Stimulated activated CD4-positive, alpha-beta T cell treated with anti-CD3 and anti-CD28 coated beads, Interleukin-12 subunit alpha, Interleukin-12 subunit beta, amount 100 ng/mL, for 48 hours (primary cell): ENCODE data around the gene RNF125.

Experiments used
- DNase-seq, 3 donors: peaks; one replicate each; pipeline ENCODE4 v3.0.0-alpha.2; 2020; ENCODE audit warnings: low read depth in 2 of 3, low spot score in 1 of 3

RNF125 gene

DNA sequence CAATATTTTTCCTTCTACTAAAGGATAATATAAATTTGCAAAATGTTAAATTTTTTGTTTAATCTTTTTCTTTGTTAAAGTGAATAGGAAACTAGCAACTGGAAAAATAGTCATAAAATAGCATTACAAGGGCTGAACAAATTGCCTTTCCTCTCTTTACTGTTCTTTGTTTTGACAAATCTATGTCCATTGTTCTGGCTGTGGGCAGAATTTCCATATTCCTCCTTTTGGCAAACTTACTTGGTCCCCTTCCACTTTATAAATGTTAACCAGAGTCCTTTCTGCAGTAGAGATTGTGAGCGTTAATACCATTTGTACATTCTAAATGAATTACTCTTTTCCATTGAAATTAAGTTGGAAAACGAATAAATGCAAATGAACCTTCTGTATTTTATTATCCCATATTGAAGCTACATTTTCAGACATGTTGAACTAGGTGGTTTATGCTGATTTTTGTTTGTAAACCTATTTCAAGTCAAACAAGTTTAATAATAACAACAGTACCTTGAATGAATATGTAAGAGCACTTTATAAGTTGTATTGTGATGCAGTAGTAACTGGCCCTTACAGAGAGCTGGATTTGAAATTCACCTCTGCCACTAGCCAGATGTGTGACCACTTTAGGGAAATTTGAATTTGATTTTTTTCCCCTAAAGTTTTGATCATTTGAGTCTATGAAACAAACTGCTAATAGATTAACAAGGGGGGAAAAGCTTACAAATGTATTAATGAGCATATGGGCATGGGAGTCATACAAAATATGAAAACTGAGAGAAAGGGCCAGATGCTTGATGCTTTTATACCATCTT is 3.3 kb downstream of the RNF125 start:
- DNase-seq = no peak

DNA sequence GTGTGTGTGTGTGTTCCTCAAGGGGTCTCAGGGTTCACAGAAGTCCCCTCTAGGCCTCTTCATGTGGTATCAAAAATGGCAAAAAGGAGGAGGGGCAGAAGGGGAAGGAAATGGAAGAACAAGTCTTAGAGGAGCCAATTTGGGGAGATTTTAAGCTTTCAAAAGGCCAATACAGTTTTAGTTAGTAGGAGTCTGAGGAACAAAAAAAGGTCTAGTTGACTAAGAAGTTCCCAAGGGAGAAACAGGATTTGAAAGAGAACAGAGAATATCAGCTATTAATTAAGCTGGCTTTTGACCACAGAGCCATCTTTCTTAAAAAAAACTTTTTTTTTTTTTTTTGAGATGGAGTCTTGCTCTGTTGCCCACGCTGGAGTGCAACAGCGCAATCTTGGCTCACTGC is 7.1 kb downstream of the RNF125 start:
- DNase-seq = no peak

DNA sequence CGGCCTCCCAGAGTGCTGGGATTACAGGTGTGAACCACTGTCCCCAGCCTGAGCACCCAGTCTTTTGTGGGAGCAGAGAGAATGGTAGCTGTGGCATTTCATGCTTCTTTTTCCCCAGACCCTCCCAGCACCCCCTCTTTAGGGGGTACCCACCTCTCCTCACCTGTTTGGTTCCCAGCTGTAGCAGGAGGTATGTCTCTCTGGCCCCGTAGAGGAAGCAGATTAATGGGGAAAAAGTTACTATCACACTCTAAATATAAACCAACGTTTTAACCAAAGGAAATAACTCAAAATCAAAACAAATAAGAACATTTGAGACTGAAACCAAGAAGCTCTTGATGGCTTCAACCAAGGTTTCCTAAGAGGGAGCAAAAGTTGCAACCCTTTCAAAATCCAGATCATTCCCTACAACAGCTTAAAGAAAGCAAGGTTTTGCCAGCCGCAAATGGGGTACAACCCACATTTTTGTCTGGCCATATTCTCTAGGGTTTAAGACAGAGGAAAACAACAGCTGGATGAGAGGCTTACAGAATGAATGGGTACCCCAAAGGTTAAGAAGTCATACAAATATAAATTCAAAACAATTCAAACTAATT is 8.0 kb downstream of the RNF125 start:
- no peak for DNase-seq

DNA sequence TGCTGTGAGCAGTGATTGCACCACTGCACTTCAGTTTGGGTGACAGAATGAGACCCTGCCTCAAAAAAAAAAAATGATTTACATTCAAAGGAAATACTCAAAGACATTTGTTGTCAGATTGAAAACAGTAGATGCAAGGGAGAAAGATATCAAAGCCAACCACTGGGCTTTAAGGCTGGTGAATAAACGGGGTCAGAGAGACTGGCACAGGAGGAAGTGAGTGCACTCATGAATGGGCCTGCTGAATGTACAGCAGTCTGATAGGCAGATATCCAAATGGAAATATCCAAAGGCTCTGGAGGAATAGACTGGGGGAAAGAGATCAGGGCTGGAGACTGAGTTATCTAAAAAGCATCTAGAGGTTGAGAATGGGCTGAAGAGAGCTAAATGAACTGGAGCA is 10.9 kb downstream of the RNF125 start:
- DNase-seq = no peak

DNA sequence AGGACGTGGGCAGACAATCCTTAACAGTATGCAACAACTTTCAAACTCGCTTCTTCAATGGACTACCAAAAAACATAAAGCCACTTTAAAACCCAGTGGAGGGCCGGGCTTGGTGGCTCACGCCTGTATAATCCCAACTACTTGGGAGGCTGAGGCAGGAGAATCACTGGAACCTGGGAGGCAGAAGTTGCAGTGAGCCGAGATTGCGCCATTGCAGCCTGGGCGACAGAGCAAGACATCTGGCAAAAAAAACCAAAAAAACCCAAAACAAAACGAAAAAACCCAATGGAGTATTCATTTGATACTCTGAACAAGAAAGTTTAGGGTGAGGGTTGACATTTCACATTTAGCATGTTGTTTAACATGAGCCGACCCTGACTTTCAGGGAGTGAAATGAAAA is 14.0 kb downstream of the RNF125 start:
- DNase-seq = no peak

DNA sequence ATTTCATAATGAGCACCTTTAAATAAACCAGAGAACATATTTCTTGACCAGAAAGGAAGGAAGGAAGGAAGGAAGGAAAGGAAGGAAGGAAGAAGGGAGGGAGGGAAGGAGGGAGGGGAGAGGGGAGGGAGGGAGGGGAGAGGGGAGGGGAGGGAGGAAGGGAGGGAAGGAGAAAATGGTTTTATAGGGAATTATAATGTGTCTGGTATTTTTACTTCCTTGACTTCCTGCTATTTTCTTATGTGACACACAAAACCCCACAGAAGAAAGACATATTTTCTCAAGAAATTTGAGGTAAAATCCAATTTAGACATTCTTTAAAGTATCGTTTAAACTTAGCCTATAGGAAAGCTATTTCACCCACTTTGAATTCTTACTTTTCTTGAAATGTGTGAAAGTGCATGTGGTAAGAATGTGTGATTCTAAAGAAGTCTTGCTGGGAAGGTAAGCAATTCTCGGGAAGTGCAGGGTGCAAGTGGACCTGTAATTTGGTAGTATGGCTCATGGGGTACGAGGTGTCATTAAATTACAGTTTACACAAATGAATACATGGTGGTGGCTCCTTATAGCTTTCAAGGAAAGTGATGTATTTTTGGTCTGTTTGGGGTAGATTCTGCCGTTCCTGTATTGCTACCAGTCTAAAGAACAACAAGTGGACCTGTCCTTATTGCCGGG is 18.0 kb downstream of the RNF125 start:
- DNase-seq = no peak

DNA sequence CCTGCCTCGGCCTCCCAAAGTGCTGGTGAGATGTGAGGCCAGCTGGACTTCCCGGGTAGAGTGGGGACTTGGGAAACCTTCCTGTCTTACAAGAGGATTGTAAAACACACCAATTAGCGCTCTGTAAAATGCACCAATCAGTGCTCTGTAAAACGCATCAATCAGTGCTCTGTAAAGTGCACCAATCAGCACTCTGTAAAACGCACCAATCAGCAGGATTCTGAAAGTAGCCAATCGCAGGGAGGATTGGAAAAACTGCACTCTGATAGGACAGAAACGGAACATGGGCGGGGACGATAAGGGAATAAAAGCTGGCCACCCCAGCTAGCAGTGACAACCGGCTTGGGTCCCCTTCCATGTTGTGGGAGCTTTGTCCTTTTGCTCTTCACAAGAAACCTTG is 19.0 kb downstream of the RNF125 start:
- no peak for DNase-seq

DNA sequence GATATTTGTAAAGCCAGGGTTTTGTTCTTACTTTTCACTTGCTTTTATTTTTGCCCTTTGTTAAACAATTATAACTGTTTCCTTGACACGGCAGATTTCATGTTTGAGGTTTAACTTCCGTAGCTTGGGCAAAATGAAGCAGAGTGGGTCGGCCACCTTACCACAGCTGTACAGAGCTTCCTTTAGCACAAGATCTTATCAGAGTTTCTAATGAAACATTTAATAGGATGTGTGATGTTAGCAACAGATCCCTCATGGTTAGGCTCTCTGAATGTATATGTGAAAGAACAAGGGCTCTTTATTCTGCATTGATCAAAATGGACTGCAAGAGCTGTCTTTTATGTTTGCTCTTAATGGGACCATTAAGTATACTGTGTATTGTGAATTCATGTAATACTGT is 22.3 kb downstream of the RNF125 start:
- DNase-seq = no peak

DNA sequence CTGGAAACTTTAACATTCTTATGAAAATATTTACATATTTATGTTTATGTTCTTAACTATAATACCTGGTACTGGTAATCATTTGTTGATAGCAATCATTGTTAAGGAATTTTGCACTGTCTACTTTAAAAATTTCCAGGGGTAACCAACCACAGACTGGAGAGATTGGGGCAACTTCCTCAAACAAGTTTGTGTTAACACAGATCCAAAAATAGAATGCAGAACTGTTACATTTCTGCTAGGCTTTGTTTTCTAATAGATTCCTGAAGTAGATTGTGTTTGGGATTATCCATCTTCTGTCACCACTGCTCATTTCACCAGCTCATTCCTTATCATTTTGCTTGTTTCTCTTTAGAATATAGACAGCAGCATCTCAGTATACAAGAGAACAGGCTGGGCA is 23.7 kb downstream of the RNF125 start:
- no peak for DNase-seq

DNA sequence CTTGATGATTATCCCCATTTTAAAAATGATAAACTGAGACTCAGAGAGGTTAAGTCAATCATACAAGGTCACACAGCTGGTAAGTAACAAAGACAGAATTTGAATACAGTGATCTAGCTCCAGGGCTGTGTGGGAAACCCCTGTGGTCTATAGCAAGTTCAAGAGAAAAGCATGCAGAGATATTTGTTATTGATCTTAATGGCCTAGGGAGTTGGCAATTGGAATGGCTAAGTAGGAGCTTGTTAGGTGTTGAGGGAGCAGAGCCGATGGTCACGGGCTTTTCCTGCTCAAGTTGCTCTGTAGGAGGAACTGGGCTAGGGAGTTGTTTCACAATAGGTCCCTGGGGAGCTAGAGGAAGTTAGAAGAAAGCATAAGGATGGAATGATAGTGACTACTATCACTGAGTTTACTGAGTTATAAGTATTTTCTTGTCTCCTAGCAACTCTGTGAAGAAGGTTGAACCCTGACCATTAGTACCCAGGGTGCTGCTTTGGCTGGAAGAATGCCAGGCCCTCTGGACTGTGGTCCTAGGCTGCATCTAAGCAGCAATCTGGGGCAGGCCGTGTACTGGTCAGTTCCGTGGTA is 30.0 kb downstream of the RNF125 start:
- DNase-seq = no peak

DNA sequence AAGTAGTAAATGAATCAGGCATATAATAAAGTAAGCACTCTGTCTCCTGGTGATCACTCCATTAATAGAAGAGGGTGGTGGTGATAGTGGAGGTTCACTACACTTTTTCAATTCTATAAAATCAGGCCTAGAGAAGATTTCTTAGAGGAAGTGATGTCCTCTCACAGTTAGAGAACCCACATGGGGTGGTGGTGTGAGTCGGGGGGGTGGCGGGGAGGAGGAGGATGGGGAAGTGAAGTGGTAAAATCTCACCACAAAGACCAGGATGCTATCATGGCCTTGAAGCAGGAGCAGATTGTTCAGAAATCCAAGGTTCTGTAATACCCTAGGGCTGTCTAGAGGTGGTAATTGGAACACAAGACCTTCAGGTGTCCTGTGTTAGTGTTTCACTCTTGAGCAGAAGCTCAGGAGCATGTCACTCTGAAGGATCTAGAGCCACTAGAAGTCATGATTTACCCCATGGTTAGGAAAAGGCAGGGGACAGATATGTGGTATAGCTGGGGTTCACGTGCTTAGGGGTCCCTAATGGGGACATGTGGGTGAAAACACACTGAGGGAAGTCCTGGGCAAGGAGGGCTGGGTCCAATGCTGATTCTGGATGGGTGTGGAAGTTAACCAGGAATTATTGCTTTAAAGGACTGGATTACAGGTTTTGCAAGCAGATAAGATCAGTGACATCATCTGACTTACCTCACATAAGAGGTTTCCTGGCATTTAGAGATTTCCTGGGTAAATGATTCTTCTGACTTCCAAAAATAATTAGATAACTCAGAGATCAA is 31.0 kb downstream of the RNF125 start:
- DNase-seq = peak in 2 of 3 donors; percentile 20 to 26

DNA sequence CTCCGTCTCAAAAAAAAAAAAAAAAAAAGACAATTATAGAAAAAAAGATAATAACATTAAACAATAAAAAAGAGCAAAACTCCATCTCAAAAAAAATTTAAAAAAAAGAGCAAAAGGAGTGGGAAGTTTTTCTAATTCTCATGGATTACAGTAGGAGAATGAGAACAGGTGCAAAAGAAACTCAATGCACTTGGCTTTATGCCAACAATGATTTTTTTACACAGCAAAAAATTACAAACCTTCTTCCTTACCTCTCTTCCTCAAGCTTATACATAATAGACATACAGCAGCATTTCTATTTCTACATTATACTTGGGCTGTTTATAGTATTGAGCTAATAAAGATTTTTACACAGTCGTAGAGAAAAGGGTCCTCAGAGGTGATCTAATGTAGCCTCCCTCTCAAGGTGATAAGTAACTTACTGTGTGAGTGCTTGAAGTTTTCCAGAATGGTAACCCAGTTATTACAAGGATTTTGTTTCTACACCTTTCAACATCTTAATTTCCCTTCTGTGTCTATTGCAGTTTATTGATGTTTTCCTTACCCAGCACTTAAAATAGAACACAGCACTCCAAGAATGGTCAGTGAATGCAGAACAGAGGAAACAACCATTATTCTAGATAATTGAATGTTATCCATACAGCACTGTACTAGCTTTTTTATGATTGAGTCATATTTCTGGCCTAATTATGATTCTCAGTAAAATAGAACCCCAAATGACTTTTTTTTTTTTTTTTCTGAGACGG is 38.2 kb downstream of the RNF125 start:
- DNase-seq = no peak

DNA sequence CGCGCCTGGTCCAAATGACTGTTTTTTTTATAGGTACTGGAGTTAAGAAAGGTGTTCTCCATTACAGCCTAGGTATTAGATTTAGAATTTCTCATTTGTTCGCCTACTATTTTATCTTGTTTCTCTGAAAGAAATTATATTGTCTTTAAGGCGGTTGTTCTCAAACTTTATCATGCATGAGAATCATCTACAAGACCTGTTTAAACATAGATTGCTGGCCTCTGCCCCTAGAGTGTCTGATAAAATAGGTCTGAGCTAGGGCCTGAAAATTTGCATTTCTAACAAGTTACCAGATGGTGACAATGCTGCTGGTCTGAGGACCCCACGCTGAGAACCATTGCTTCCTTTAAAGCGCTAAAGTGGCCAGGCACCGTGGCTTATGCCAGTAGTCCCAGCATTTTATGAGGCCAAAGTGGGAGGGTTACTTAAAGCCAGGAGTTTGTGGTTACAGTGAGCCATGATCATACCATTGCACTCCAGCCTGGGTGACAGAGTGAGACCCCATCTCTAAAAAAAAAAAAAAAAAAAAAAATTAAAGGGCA is 39.1 kb downstream of the RNF125 start:
- no peak for DNase-seq

DNA sequence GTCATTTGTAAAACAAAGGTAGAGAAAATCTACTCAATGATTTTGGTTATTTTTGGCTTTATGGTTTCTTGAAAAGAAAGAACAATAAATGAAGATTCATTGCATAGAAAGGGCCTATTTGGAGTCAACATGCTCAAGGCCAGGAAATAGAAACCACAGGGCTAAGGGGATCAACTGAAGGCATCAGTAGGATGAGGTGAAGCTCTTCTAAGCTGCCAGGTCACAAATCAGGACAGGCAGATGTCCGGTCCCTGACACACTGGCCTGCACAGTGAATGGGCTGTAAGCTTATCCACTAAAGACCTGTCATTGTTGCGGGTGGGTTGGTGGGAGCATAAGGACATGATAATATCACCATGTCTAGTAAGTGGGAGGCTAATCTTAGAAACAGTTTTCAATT is 41.4 kb downstream of the RNF125 start:
- no peak for DNase-seq

DNA sequence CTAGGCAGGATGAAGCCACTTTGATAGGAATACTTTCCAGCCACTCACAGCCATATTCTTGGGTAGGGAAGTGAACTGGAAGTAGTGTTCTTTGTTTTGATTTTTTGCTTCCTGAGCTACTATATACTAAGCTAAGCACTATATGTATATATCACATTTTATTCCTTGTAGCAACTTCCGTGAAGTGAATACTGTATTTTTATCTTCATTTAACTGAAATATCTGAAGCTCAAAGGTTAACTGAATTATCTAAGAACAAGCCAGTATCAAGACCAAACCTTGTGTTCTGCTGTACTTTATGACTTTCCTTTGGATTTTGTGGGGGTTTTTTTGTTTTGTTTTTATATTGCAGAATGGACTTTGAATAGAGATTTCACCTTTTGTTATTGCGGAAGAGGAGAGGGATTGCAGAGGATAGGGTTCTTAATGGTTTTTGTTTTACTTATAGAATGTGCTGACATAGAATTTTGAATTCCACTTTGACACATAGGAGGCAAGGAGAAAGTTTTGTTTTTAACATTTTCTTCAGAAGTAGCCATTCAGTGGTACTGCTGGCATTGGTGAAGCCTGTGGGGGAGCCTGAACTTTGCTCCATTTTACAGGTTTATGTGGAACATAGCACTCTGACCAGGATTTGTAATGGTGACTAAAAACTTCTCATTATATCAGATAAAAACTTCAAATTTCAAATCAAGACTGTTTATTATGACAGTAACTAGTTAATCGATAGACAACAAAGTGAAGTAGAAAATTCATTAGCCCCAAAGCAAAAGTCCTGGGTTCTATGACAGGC is 48.9 kb downstream of the RNF125 start:
- no peak for DNase-seq

DNA sequence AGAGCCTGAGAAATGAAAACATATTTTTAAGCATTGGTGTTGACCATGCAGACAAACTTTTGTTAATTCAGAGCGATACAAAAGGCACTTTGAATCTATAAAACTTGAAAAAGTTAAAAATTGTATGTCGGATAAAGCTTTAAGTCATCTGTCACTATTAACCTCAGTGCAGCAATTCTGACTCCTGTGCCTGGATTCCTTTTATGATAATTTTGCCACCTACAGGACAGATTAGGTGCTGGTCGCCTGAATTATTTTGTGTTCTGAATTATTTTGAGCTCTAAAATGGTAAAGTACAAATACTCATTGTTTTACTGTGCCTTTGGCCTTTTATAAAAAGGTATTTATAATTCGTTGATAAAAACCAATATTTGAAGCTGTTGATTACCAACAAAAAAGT is 53.7 kb downstream of the RNF125 start:
- no peak for DNase-seq

DNA sequence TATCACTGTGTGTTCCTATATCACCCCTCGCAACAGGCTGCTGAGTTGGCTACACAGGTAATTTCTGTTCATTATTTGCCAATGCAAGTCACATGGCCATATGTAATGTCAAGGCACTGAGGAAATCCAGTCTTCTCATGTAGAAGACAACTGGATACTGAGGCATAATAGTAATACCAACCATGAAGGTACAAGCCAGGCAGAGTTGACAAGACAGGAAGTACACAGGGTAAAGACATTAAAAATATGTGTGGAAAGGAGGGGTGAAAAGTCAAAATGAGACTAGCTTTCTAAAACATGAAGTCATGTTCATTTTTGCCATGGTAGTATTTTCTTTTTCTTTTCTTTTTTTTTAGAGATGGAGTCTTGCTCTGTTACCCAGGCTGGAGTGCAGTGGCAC is 55.6 kb downstream of the RNF125 start:
- DNase-seq = no peak

DNA sequence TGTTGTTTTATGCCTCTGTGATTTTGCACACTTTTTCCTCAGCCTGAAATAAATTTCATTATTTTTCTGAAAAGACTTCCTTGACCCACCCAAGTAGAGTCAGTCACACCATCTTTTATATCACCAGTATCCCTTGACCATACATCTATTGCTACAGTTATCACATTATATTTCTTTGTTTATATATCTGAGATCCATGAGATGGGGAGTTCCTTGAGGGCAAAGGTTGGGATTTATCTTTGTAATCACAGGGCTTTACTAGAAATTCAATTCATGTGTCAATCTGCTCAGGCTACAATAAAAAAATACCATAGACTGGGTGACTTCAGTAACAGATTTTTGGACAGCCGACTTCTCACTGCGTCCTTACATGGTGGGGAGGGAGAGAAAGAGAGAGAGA is 60.2 kb downstream of the RNF125 start:
- DNase-seq = no peak

DNA sequence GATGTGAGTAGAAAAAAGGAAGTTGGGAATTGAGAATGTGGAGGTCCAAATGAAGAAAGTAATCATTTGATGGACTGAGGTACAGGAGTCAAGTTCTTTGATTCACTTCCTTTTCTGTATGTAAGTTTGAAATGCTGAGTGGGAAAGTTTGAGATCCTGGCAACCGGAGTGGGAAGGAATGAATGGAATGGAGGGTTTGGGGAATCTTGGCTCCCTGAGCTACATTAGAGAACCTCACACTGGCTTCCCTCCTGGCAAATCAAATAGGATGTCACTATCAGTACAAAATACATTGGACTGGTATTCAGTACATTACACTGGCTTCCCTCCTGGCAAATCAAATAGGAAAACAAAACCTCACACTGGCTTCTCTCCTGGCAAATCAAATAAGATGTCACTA is 63.3 kb downstream of the RNF125 start:
- no peak for DNase-seq

DNA sequence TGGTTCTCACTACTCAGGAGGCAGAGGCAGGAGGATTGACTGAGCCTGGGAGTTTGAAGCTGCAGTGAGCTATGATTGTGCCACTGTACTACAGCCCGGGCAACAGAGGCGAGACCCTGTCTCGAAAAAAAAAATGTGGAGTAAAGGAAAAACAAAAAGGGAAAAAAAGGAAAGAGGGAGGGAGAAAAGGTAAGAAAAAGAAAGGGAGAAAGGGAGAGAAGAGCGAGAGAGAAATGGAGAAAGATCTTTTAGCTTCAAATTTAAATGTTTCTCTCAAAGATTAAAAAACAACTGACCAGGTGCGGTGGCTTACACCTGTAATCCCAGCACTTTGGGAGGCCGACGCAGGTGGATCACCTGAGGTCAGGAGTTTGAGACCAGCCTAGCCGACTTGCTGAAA is 65.2 kb downstream of the RNF125 start:
- DNase-seq = no peak
